ENCODE measurements around the gene RANBP3.
A peak's percentile ranks its signal among the peaks of the same experiment; 100 is the strongest.
"Not testable (repeated sequence)": the region's sequence is repeated elsewhere in the genome, so short reads cannot be mapped to it uniquely, and the experiment has no call there.

The RANBP3 gene

GRCh38 chr19:6010107-6010506, 32.2 kb upstream of the RANBP3 start:
- Histone ChIP-seq H4K12ac (ENCODE audit: low read depth, low read length) (no peak overlapping the region), H3K4me1 (ENCODE audit: control insufficient read depth in 1 of 2, insufficient read depth in 2 of 2, low read length in 2 of 2) (peaks cover 0 to 2% of the 10 kb centered on the region in 2 experiments), H3K9me3 (ENCODE audit: insufficient read depth, low read depth, low read length) (no peaks in the 10 kb centered on the region), H3K18ac (ENCODE audit: low read length) (no peak overlapping the region), H3K14ac (ENCODE audit: low read length) (no peak overlapping the region), H3K79me1 (ENCODE audit: low read length) (no peaks in the 10 kb centered on the region), H2BK120ac (ENCODE audit: insufficient read depth, low read length, poor library complexity) (no peak overlapping the region), H2AFZ (ENCODE audit: insufficient read depth, low read length, poor library complexity) (no peak overlapping the region), H3K4me3 (ENCODE audit: low read depth, low read length) (no peak overlapping the region), H4K8ac (ENCODE audit: low read depth, low read length) (no peak overlapping the region), H4K91ac (ENCODE audit: low read depth, low read length) (no peak overlapping the region), H3K27ac (ENCODE audit: low read depth, low read length) (no peak overlapping the region), H3K36me3 (ENCODE audit: control insufficient read depth in 1 of 2, insufficient read depth in 2 of 2, low read length in 2 of 2) (no peaks in the 10 kb centered on the region), H2BK5ac (ENCODE audit: low read depth, low read length, poor library complexity) (no peak overlapping the region), H2AK5ac (ENCODE audit: low read length) (no peak overlapping the region), H3K4me2 (ENCODE audit: low read length) (no peak overlapping the region), H3K27me3 (ENCODE audit: insufficient read depth, low read length) (no peaks in the 10 kb centered on the region), H3K23ac (ENCODE audit: low read length) (no peak overlapping the region), H3K79me2 (ENCODE audit: control insufficient read depth, insufficient read depth, low read length, poor library complexity) (no peaks in the 10 kb centered on the region), H2BK12ac (ENCODE audit: low read length) (no peak overlapping the region), H3K4ac (ENCODE audit: low read depth, low read length) (no peak overlapping the region), H3K9ac (ENCODE audit: low read length) (no peak overlapping the region)
- no CpG with 5 or more reads among the region's 16 CpGs for WGBS (ENCODE audit: extremely low coverage, insufficient coverage, insufficient read length)
- DNase-seq: peak; percentile 45 to 62

- H3K4ac ChIP-seq (ENCODE audit: low read depth, low read length): no peak overlapping the region
- no peak overlapping the region for H2BK12ac ChIP-seq (ENCODE audit: low read length)
- DNase-seq: no peak
- no CpG with 5 or more reads among the region's 26 CpGs for WGBS (ENCODE audit: extremely low coverage, insufficient coverage, insufficient read length)
- H2BK5ac ChIP-seq (ENCODE audit: low read depth, low read length, poor library complexity): no peak overlapping the region
- H3K18ac ChIP-seq (ENCODE audit: low read length): no peak overlapping the region
- H3K4me2 ChIP-seq (ENCODE audit: low read length): no peak overlapping the region
- no peak overlapping the region for H3K9ac ChIP-seq (ENCODE audit: low read length)
- H4K91ac ChIP-seq (ENCODE audit: low read depth, low read length): no peak overlapping the region
- H2BK120ac ChIP-seq (ENCODE audit: insufficient read depth, low read length, poor library complexity): no peak overlapping the region
- H3K79me2 ChIP-seq (ENCODE audit: control insufficient read depth, insufficient read depth, low read length, poor library complexity): no peaks in the 10 kb centered on the region
- no peak overlapping the region for H3K23ac ChIP-seq (ENCODE audit: low read length)
- no peak overlapping the region for H3K4me3 ChIP-seq (ENCODE audit: low read depth, low read length)
- no peak overlapping the region for H4K8ac ChIP-seq (ENCODE audit: low read depth, low read length)
- H3K4me1 ChIP-seq (ENCODE audit: control insufficient read depth in 1 of 2, insufficient read depth in 2 of 2, low read length in 2 of 2): no peaks in the 10 kb centered on the region
- H3K27me3 ChIP-seq (ENCODE audit: insufficient read depth, low read length): no peaks in the 10 kb centered on the region
- H3K79me1 ChIP-seq (ENCODE audit: low read length): no peaks in the 10 kb centered on the region
- no peak overlapping the region for H2AFZ ChIP-seq (ENCODE audit: insufficient read depth, low read length, poor library complexity)
- no peaks in the 10 kb centered on the region for H3K9me3 ChIP-seq (ENCODE audit: insufficient read depth, low read depth, low read length)
- no peaks in the 10 kb centered on the region for H3K36me3 ChIP-seq (ENCODE audit: control insufficient read depth in 1 of 2, insufficient read depth in 2 of 2, low read length in 2 of 2)
- H3K27ac ChIP-seq (ENCODE audit: low read depth, low read length): no peak overlapping the region
- no peak overlapping the region for H4K12ac ChIP-seq (ENCODE audit: low read depth, low read length)
- H3K14ac ChIP-seq (ENCODE audit: low read length): no peak overlapping the region
- H2AK5ac ChIP-seq (ENCODE audit: low read length): no peak overlapping the region
Observed at GRCh38 chr19:6007866-6008265, 29.9 kb upstream of the RANBP3 start.

GRCh38 chr19:6006896-6007295, 29.0 kb upstream of the RANBP3 start:
- H3K18ac ChIP-seq (ENCODE audit: low read length): no peak overlapping the region
- H3K14ac ChIP-seq (ENCODE audit: low read length): no peak overlapping the region
- no peak overlapping the region for H3K4ac ChIP-seq (ENCODE audit: low read depth, low read length)
- H3K9me3 ChIP-seq (ENCODE audit: insufficient read depth, low read depth, low read length): peaks cover under 1% of the 10 kb centered on the region
- H3K36me3 ChIP-seq (ENCODE audit: control insufficient read depth in 1 of 2, insufficient read depth in 2 of 2, low read length in 2 of 2): no peaks in the 10 kb centered on the region
- no peak overlapping the region for H3K27ac ChIP-seq (ENCODE audit: low read depth, low read length)
- no peaks in the 10 kb centered on the region for H3K4me1 ChIP-seq (ENCODE audit: control insufficient read depth in 1 of 2, insufficient read depth in 2 of 2, low read length in 2 of 2)
- H3K79me1 ChIP-seq (ENCODE audit: low read length): no peaks in the 10 kb centered on the region
- no peak overlapping the region for H4K8ac ChIP-seq (ENCODE audit: low read depth, low read length)
- no peak overlapping the region for H2BK120ac ChIP-seq (ENCODE audit: insufficient read depth, low read length, poor library complexity)
- WGBS (ENCODE audit: extremely low coverage, insufficient coverage, insufficient read length): no CpG with 5 or more reads among the region's 20 CpGs
- no peak overlapping the region for H3K4me3 ChIP-seq (ENCODE audit: low read depth, low read length)
- no peak overlapping the region for H3K9ac ChIP-seq (ENCODE audit: low read length)
- H4K12ac ChIP-seq (ENCODE audit: low read depth, low read length): no peak overlapping the region
- no peak overlapping the region for H4K91ac ChIP-seq (ENCODE audit: low read depth, low read length)
- no peak overlapping the region for H2AK5ac ChIP-seq (ENCODE audit: low read length)
- no peak for DNase-seq
- no peak overlapping the region for H3K23ac ChIP-seq (ENCODE audit: low read length)
- H2BK12ac ChIP-seq (ENCODE audit: low read length): no peak overlapping the region
- no peak overlapping the region for H3K4me2 ChIP-seq (ENCODE audit: low read length)
- H3K27me3 ChIP-seq (ENCODE audit: insufficient read depth, low read length): no peaks in the 10 kb centered on the region
- no peak overlapping the region for H2AFZ ChIP-seq (ENCODE audit: insufficient read depth, low read length, poor library complexity)
- H3K79me2 ChIP-seq (ENCODE audit: control insufficient read depth, insufficient read depth, low read length, poor library complexity): no peaks in the 10 kb centered on the region
- H2BK5ac ChIP-seq (ENCODE audit: low read depth, low read length, poor library complexity): no peak overlapping the region

GRCh38 chr19:6006070-6006446, 28.1 kb upstream of the RANBP3 start:
- not testable (repeated sequence) for H3K79me2 ChIP-seq (ENCODE audit: control insufficient read depth, insufficient read depth, low read length, poor library complexity); H4K8ac ChIP-seq (ENCODE audit: low read depth, low read length); H3K27me3 ChIP-seq (ENCODE audit: insufficient read depth, low read length); H4K12ac ChIP-seq (ENCODE audit: low read depth, low read length); H3K79me1 ChIP-seq (ENCODE audit: low read length); H3K36me3 ChIP-seq (ENCODE audit: control insufficient read depth in 1 of 2, insufficient read depth in 2 of 2, low read length in 2 of 2); H2AFZ ChIP-seq (ENCODE audit: insufficient read depth, low read length, poor library complexity); H3K9me3 ChIP-seq (ENCODE audit: insufficient read depth, low read depth, low read length); DNase-seq; H2BK12ac ChIP-seq (ENCODE audit: low read length); H3K27ac ChIP-seq (ENCODE audit: low read depth, low read length); H3K4me2 ChIP-seq (ENCODE audit: low read length); H2BK120ac ChIP-seq (ENCODE audit: insufficient read depth, low read length, poor library complexity); H3K4me1 ChIP-seq (ENCODE audit: control insufficient read depth in 1 of 2, insufficient read depth in 2 of 2, low read length in 2 of 2); H3K4me3 ChIP-seq (ENCODE audit: low read depth, low read length); H2BK5ac ChIP-seq (ENCODE audit: low read depth, low read length, poor library complexity); H3K4ac ChIP-seq (ENCODE audit: low read depth, low read length); H3K14ac ChIP-seq (ENCODE audit: low read length); H3K9ac ChIP-seq (ENCODE audit: low read length); H3K23ac ChIP-seq (ENCODE audit: low read length); H4K91ac ChIP-seq (ENCODE audit: low read depth, low read length); H2AK5ac ChIP-seq (ENCODE audit: low read length); H3K18ac ChIP-seq (ENCODE audit: low read length)
- no CpG with 5 or more reads among the region's 7 CpGs for WGBS (ENCODE audit: extremely low coverage, insufficient coverage, insufficient read length)

Data from trophoblast cell (in vitro differentiated cells and primary cell).